Hair follicular keratinocyte (primary cell): Measurements from ENCODE around the gene KIF24. TPM values are rescaled to one million over a fixed set of nuclear protein-coding genes. Genes with fewer than 3 reads are reported as not detected.

Source experiments
- total RNA-seq: library from RNA; depleted of rRNA; stranded (reverse); fragments of >200 nt; gene quantifications from 2 replicates; pipeline ENCODE4 v1.2.3, GENCODE V29; 2015

KIF24 gene, protein sequence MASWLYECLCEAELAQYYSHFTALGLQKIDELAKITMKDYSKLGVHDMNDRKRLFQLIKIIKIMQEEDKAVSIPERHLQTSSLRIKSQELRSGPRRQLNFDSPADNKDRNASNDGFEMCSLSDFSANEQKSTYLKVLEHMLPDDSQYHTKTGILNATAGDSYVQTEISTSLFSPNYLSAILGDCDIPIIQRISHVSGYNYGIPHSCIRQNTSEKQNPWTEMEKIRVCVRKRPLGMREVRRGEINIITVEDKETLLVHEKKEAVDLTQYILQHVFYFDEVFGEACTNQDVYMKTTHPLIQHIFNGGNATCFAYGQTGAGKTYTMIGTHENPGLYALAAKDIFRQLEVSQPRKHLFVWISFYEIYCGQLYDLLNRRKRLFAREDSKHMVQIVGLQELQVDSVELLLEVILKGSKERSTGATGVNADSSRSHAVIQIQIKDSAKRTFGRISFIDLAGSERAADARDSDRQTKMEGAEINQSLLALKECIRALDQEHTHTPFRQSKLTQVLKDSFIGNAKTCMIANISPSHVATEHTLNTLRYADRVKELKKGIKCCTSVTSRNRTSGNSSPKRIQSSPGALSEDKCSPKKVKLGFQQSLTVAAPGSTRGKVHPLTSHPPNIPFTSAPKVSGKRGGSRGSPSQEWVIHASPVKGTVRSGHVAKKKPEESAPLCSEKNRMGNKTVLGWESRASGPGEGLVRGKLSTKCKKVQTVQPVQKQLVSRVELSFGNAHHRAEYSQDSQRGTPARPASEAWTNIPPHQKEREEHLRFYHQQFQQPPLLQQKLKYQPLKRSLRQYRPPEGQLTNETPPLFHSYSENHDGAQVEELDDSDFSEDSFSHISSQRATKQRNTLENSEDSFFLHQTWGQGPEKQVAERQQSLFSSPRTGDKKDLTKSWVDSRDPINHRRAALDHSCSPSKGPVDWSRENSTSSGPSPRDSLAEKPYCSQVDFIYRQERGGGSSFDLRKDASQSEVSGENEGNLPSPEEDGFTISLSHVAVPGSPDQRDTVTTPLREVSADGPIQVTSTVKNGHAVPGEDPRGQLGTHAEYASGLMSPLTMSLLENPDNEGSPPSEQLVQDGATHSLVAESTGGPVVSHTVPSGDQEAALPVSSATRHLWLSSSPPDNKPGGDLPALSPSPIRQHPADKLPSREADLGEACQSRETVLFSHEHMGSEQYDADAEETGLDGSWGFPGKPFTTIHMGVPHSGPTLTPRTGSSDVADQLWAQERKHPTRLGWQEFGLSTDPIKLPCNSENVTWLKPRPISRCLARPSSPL (N-terminal part only)
- 1.2 and 3.2 TPM in 2 replicates for total RNA-seq

DNA sequence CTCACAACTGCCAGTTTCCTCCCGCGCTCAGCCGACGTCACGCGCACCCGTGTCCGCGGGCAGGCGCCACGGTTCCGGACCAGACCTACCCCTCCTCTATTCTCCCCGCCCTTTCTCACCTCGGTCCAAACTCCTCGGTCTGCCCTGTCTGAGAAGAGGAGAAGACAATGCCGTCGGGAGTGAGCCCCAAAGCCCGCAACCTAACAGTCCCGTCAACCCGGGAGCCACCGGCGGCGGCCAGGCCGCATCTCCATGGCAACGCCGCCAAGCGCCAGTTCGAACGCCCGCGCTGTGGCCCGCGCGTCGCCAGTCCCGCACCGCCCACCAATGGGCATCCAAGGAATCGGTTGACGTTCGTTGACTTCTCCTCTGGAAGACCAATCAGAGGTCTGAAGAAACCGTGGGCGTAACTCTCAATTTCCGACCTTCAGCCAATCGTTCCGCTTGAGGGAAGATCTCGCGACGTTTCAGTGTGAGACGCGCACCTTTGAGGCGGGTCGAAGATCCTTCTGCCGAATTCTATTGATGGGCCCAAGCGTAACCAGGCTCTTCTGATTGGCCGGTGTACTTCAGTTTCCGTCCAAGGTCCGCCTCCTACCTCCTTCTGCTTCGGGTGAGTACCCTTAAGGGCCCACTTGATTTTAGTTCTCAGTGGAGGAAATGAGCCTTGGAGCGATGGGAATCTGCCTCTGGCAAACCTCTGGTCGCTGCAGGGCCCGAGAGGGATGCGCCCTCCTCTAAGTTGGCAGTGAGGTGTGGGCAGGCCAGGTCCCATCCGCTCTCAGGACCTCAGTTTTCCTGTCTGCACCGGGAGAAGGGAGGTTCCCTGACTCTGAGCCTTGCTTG is at the start of gene KIF24, which contains the start of gene NUDT2:
Gene KIF24 (minus strand): TSS at position 282 of the 846 bp plus-strand sequence. CDS start 17,922 bp downstream, outside the sequence.
Gene NUDT2 (plus strand): TSS at position 583 of the 846 bp plus-strand sequence. CDS start 9,471 bp downstream, outside the sequence.

DNA sequence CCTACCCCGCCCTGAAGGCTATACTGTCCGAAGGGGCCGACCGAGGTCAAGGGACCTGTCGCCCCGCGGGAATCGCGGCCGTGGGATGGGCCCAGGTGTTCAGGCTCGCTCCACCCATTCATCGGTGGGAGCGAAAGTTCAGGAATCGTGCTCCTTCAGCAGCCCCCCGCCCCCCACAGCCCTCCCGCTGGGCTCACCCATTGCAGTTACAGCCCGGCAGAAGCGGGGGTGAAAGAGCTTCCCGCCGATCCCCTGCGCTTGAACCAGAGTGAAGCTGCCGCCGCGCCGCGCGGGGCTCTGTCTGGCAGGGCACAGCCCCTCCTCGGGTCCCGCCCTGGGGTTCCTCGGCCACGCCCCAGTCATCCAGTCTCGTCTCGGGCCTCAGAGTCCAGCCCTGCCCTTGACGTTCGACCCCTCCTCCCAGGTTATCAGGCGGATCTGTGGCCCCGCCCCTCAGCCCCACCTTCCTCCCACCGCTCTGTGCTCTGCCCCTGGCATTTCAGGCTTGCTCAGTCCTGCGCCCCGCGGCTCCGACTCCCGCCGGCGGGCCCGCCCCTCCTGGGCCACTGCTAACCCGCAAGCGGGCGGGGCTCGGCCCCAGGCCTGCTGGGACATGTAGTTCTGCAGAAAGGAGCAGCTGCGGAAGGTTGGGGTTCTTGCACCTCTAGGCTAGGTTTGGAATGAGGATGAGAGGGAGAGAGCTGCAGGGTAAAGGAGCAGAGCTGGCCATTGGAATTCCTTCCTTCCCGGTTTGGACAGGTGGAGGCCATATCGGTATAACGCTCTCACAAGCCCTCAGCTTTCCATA is 47.7 kb upstream of the KIF24 start, which contains the start of gene MYORG:
Gene MYORG (minus strand): TSS at position 303 of the 808 bp plus-strand sequence. CDS start 3,955 bp downstream, outside the sequence.

Other genes with a start within 250 kb of the KIF24 start
- gene DCAF12, start 202.6 kb downstream of the KIF24 start, total RNA-seq: 25.8 and 27.3 TPM in 2 replicates
- gene UBAP1, start 150.2 kb downstream of the KIF24 start, total RNA-seq: 38.1 and 48.8 TPM in 2 replicates
- gene NUDT2, start 301 bp upstream of the KIF24 start, total RNA-seq: 45.5 and 49.1 TPM in 2 replicates
- 10.4 and 12.7 TPM in 2 replicates for gene MYORG, start 47.6 kb upstream of the KIF24 start, total RNA-seq
- gene FAM219A, start 129.3 kb upstream of the KIF24 start, total RNA-seq: 8.5 and 10.7 TPM in 2 replicates
- not detected in 2 replicates for gene DNAI1, start 129.5 kb upstream of the KIF24 start, total RNA-seq
- not detected in 2 replicates for gene ENHO, start 193.7 kb upstream of the KIF24 start, total RNA-seq